Fibroblast of skin of right quadriceps (primary cell): ENCODE measurements around the gene CLCN7.

Experiments
- DNase-seq: peaks from one replicate; pipeline ENCODE4 v3.0.0-alpha.2; 2013

Gene CLCN7

GRCh38 chr16:1474796-1475551 lies at the start of gene CLCN7:
Gene CLCN7 (minus strand): TSS chr16:1475028. CDS start chr16:1474974, 54 bp downstream.
- DNase-seq: peak; percentile 85

DNA sequence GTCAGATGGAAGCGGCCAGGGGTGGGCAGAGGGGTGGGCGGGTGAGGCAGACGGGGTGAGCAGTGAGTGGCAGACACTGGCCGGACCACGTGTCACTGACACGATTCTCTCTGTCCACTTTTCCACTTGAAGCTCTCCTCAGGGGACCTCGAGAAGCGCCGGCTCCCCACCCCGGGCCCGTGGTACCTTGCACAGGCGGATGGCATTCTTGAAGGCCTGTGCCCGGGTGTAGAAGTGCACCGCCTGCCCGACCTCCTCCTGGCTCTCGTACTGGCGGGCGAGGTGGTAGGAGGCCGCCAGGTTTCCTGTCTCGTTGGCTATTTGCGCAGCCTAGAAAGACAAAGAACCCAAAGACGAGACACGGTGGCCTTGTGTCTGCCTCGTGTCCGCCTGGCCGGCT lies 49.5 kb upstream of the CLCN7 start:
- DNase-seq: no peak

DNA sequence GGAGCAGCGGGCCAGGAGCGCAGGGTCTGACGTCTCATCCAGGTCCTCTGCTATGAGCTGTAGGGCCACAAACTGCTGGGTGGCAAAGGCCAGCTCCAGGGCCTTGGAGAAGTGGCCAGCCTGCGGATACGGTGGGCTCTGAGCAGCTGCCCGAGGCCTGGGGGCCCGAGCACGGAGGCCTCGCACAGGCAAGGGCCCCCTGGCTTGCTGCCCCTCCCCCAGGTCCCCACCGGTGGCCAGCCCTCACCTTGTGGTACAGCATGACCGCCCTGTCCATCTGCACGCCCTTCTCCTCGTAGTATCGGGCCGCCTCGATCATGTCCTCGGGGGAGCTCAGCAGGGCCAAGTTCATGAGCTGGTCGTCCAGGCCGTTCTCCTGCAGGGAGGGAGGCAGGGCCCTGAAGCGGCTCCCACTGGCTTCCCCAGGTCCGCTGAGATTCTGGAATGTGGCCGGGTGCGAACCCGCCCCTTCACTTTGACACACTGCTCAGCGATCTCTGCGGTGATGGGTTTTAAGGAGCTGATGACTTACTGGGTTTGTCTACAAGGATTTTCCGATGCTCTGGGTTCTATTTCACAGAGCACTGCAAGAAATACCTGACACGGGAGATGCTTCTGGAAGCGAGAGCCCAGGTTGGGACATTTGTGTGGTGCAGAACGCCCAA lies 48.9 kb upstream of the CLCN7 start:
- no peak for DNase-seq

- no peak for DNase-seq
Measured at GRCh38 chr16:1520461-1520860, 45.6 kb upstream of the CLCN7 start.

GRCh38 chr16:1519831-1520230 lies 45.0 kb upstream of the CLCN7 start:
- no peak for DNase-seq

DNA sequence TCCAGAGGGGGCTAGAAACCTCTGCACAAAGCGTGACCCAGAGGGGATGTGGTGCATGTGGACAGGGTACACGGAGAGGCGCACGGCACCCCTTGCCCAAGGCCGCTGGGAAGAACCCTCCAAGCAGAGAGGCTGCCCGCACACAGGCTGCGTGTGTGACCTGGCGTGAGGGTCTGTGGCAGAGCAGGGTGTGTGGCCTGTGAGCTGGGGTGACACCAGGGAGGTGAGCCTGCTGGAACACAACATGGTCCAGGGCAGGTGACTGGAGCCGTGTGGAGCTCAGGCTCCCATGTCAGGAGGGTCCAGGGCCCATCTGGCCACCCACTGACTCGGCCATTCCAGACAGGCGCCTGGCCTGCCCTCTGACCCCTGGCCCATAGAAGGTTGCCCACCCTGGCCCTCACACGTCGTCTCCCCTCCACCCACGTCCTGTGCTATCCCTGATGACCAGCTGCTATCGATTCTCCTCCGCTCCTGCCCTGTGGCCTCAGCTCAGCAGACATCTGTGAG lies 43.9 kb upstream of the CLCN7 start:
- no peak for DNase-seq

GRCh38 chr16:1514507-1514906 lies 39.7 kb upstream of the CLCN7 start:
- no peak for DNase-seq

GRCh38 chr16:1512774-1513173 lies 37.9 kb upstream of the CLCN7 start:
- no peak for DNase-seq

GRCh38 chr16:1511662-1512569 lies 37.1 kb upstream of the CLCN7 start:
- DNase-seq: no peak

DNA sequence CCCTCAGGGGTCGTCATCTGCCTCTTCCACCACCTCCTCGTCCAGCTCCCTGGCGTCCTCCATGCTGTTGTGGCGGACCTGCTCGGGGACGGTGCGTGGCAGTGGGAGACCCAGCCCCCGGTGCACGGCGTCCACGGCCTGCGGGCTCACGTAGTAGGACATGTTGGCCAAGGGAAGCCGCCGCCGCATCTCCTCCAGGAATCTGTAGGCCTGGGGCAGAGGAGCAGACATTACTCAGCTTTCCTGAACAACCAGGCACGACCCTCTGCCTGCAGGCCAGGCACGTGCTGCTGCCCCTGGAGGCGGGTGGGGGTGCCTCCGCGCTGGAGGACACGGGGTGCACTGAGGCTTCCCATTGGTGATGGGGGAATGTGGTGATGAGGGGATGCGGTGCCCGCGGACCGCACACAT lies 36.1 kb upstream of the CLCN7 start:
- DNase-seq: no peak

DNA sequence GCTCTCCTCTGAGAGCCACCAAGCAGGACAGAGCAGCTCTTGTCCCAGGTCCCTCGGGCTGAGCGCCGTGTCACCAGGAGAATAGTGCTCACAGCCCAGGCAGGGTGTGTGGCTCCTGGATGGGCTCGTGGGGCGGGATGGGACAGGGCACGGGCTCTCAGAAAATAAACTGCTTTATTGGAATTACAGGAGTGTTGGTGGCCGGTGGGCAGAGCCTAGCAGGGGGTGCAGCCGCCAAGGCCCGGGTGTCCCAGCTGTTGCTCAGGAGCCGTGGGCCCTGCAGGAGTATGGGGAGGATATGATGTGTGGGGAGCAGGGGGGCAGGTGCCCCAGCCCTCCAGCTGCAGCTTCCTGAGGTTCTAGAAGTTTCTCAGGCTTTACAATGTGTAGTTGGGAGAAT lies 35.4 kb upstream of the CLCN7 start:
- DNase-seq: no peak

GRCh38 chr16:1509307-1510221 lies 34.7 kb upstream of the CLCN7 start:
- no peak for DNase-seq

DNA sequence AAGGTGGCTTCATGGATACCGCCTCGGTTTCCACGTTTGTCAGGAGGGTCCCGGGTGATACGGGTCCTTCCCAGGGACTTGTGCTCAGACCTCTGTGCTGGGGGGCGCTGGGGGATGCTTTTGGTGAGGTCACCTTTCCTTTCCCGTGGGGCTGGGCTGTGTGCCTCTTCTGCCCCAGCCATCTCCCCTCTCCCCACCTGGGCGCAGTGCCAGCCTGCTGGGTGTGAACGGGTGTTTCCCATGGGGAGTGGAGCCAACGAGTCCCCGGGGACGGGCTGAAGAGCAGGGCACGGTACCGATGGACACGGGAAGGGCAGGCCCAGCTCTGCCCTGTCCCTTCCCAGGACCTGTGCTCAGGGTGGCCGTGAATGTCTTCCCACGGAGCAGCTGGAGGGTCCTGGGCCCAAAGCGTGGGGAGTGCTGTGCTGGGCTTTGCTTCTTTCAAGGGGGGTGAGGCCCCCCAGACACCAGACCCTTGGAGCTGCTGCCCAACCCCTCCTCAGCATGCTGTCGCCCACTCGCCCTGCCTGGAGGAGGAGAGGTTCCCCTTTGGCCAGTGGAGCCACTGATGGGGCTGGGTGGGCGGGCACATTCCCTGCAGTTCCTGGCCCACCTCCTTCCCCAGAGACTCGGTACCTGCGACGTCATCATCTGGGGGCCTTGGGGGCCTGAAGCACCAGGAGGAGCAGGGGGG lies 33.8 kb upstream of the CLCN7 start:
- no peak for DNase-seq

DNA sequence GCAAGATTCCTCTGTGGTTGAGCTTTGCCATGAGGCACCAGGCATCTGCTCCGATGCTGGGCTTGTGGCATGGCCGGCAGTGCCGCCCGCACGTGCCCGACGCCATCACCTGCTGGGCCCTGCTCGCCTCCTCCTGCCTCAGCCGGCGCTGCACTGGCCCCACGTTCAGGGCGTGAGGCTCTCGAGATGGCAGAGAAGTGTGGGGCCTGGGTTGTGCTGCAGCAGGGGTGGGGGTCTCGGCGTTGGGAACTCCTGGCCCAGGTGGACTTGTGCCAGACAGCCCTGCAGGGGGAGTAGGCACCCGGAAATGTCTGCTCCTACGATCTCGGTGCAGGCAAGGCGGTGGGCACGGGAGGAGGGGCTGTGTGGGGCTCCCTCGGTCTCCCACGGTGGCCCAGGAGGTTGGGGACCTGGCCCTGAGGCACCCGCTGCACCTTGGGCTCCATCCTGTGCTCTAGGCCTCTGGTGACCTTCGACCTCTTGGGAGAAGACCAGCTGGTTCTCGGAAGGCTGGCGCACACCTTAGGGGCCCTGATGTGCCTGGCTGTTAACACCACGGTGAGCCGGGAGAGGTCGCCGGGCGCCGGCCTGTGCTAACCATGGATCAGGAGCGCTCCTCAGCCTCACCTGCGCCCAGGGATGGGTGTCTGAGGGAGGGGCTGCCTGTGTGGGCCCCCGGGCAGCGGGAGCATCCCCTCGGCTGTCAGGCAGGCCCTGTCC lies 31.8 kb upstream of the CLCN7 start:
- no peak for DNase-seq

GRCh38 chr16:1505912-1506311 lies 31.1 kb upstream of the CLCN7 start:
- DNase-seq: no peak

DNA sequence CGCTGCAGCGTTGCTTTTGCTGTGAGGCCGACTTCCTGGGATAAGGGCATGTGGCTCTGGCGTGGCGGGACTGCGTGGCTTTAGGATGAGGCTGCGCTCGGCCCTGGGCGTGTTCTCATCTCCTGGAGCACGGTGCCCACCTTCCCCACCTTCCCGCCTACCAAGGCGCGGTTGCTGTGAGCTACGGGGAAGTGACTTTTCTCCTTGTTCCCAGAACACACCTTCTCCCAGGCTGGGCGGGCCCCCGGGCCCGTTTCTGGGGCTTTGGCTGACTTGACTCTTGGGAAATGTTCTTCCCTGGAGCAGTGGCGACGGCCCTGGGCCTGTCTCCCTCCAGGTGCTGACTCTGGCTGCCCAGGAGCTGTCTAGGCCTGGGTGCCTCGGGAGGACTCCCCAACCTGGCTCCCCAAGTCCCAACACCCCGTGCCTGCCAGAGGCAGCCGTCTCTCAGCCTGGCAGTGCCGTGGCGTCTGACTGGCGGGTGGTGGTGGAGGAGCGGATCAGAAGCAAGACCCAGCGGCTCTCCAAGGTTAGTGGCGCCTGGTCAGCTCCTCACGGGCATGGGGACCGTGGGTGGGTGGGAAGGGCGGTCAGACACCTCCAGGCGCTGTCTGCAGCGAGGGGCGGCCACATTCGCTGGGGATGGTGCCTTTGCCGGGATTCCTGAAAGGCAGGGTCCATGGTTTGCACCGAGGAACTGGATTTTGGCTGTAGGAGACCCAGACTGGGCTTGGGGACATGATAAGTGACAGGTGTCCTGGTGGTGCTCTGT lies 30.4 kb upstream of the CLCN7 start:
- DNase-seq: no peak

GRCh38 chr16:1503110-1503955 lies 28.5 kb upstream of the CLCN7 start:
- DNase-seq: no peak

DNA sequence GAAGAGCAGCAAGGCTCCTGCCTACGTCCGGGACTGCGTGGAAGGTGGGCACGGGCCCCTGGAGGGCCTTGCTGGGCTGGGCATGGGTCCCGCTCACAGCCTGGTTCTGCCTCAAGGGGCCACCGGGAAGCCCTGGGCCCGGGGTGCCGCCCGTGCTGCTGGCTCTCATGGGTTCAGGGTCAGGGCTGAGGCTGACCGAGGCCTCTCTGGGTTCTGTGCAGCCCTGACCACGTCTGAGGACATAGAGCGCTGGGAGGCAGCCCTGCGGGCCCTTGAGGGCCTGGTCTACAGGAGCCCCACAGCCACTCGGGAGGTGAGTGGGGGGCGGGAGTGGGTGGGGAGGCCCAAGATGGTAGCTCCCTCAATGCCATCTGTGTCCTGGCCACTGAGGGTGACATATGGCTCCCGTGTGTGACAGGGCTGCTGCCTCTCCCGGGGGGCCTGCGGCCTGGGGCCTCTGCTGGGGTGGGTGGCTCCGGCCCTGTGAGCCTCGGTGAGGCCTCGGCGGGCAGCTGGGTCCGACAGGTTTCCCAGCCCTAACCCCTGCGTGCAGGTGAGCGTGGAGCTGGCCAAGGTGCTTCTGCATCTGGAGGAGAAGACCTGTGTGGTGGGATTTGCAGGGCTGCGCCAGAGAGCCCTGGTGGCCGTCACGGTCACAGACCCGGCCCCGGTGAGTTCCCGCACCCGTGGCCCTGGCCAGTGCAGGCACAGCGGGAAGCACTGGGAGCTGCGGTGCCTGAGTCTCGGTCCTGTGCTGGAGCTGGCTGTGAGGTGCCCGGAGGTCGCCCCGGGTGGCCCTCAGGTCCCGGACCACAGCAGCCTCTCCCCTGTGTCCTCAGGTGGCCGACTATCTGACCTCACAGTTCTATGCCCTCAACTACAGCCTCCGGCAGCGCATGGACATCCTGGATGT lies 27.5 kb upstream of the CLCN7 start:
- DNase-seq: no peak
